Measurements from ENCODE around the gene ADARB1.
A peak's percentile ranks its signal among the peaks of the same experiment; 100 is the strongest.
"Not testable (repeated sequence)": the region's sequence is repeated elsewhere in the genome, so short reads cannot be mapped to it uniquely, and the experiment has no call there.

The ADARB1 gene

GRCh38 chr21:45074048-45074817 is at the start of gene ADARB1:
TSS of gene ADARB1 (plus strand) at chr21:45074580. CDS start at chr21:45171657, 97,077 bp downstream.
- peak; percentile 31 to 45 for DNase-seq (ENCODE audit: low read depth in 2 of 2)

- DNase-seq (ENCODE audit: low read depth in 2 of 2) = no peak
Observed at GRCh38 chr21:45026066-45026745, 48.2 kb upstream of the ADARB1 start.

- no peak for DNase-seq (ENCODE audit: low read depth in 2 of 2)
Observed at GRCh38 chr21:45026826-45027225, 47.6 kb upstream of the ADARB1 start.

GRCh38 chr21:45027241-45028196 is 46.9 kb upstream of the ADARB1 start:
- no peak for DNase-seq (ENCODE audit: low read depth in 2 of 2)

- not testable (repeated sequence) for DNase-seq (ENCODE audit: low read depth in 2 of 2)
Observed at GRCh38 chr21:45028645-45029044, 45.7 kb upstream of the ADARB1 start.

GRCh38 chr21:45029298-45029947 is 45.0 kb upstream of the ADARB1 start:
- no peak for DNase-seq (ENCODE audit: low read depth in 2 of 2)

GRCh38 chr21:45029948-45030681 is 44.3 kb upstream of the ADARB1 start:
- DNase-seq (ENCODE audit: low read depth in 2 of 2) = no peak

GRCh38 chr21:45030682-45031570 is 43.5 kb upstream of the ADARB1 start:
- no peak for DNase-seq (ENCODE audit: low read depth in 2 of 2)

GRCh38 chr21:45031571-45032191 is 42.7 kb upstream of the ADARB1 start:
- no peak for DNase-seq (ENCODE audit: low read depth in 2 of 2)

GRCh38 chr21:45032332-45032731 is 42.0 kb upstream of the ADARB1 start:
- DNase-seq (ENCODE audit: low read depth in 2 of 2) = no peak

- no peak for DNase-seq (ENCODE audit: low read depth in 2 of 2)
Observed at GRCh38 chr21:45032977-45033710, 41.2 kb upstream of the ADARB1 start.

- DNase-seq (ENCODE audit: low read depth in 2 of 2) = no peak
Observed at GRCh38 chr21:45033791-45034555, 40.4 kb upstream of the ADARB1 start.

GRCh38 chr21:45034556-45035476 is 39.6 kb upstream of the ADARB1 start:
- no peak for DNase-seq (ENCODE audit: low read depth in 2 of 2)

- no peak for DNase-seq (ENCODE audit: low read depth in 2 of 2)
Observed at GRCh38 chr21:45035477-45035848, 38.9 kb upstream of the ADARB1 start.

- DNase-seq (ENCODE audit: low read depth in 2 of 2) = no peak
Observed at GRCh38 chr21:45036630-45037029, 37.8 kb upstream of the ADARB1 start.

- no peak for DNase-seq (ENCODE audit: low read depth in 2 of 2)
Observed at GRCh38 chr21:45037986-45038385, 36.4 kb upstream of the ADARB1 start.

All from stimulated activated CD8-positive, alpha-beta memory T cell treated with anti-CD3 and anti-CD28 coated beads, Interleukin-2, amount 100 ng/mL, for 1 hour (primary cell).